Stimulated activated naive CD4-positive, alpha-beta T cell treated with Interleukin-2 at 50 U/mL for 16 hours (primary cell): ENCODE data around the gene TUBGCP6.
A peak's percentile ranks its signal among the peaks of the same experiment; 100 is the strongest.

Source experiments
- DNase-seq: peaks from one replicate; lab custom pipeline; 2025; lab: John Stamatoyannopoulos, UW

Gene TUBGCP6

GRCh38 chr22:50244420-50245213 lies at the start of gene TUBGCP6:
Gene TUBGCP6 (minus strand): TSS chr22:50245023. CDS start chr22:50244459, 564 bp downstream.
- DNase-seq, result peak; percentile 91

- no peak for DNase-seq
Measured at GRCh38 chr22:50294319-50294656, 49.5 kb upstream of the TUBGCP6 start.

GRCh38 chr22:50293441-50294318 lies 48.9 kb upstream of the TUBGCP6 start:
- DNase-seq, result no peak

GRCh38 chr22:50292643-50293440 lies 48.0 kb upstream of the TUBGCP6 start:
- no peak for DNase-seq

- DNase-seq, result no peak
Measured at GRCh38 chr22:50289942-50290630, 45.3 kb upstream of the TUBGCP6 start.

GRCh38 chr22:50289151-50289941 lies 44.5 kb upstream of the TUBGCP6 start:
- DNase-seq, result no peak

GRCh38 chr22:50287731-50288130 lies 42.9 kb upstream of the TUBGCP6 start:
- DNase-seq, result no peak

GRCh38 chr22:50286701-50287318 lies 42.0 kb upstream of the TUBGCP6 start:
- DNase-seq, result no peak

GRCh38 chr22:50286275-50286674 lies 41.5 kb upstream of the TUBGCP6 start:
- no peak for DNase-seq

GRCh38 chr22:50285568-50286229 lies 40.9 kb upstream of the TUBGCP6 start:
- DNase-seq, result no peak

GRCh38 chr22:50284479-50284878 lies 39.7 kb upstream of the TUBGCP6 start:
- DNase-seq, result no peak

GRCh38 chr22:50283821-50284220 lies 39.0 kb upstream of the TUBGCP6 start:
- no peak for DNase-seq

- DNase-seq, result no peak
Measured at GRCh38 chr22:50282361-50283155, 37.7 kb upstream of the TUBGCP6 start.

GRCh38 chr22:50281957-50282356 lies 37.1 kb upstream of the TUBGCP6 start:
- DNase-seq, result no peak

GRCh38 chr22:50281384-50281760 lies 36.5 kb upstream of the TUBGCP6 start:
- no peak for DNase-seq

GRCh38 chr22:50280708-50281383 lies 36.0 kb upstream of the TUBGCP6 start:
- no peak for DNase-seq

- no peak for DNase-seq
Measured at GRCh38 chr22:50280022-50280707, 35.3 kb upstream of the TUBGCP6 start.
